Activated CD4-positive, alpha-beta T cell treated with anti-CD3 and anti-CD28 coated beads for 48 hours (primary cell): ENCODE results near the gene CTF1.
"Not testable (repeated sequence)": the region's sequence is repeated elsewhere in the genome, so short reads cannot be mapped to it uniquely, and the experiment has no call there.

Source experiments
- DNase-seq: peaks from one replicate; pipeline ENCODE4 v3.0.0-alpha.2; 2020

The CTF1 gene

DNA sequence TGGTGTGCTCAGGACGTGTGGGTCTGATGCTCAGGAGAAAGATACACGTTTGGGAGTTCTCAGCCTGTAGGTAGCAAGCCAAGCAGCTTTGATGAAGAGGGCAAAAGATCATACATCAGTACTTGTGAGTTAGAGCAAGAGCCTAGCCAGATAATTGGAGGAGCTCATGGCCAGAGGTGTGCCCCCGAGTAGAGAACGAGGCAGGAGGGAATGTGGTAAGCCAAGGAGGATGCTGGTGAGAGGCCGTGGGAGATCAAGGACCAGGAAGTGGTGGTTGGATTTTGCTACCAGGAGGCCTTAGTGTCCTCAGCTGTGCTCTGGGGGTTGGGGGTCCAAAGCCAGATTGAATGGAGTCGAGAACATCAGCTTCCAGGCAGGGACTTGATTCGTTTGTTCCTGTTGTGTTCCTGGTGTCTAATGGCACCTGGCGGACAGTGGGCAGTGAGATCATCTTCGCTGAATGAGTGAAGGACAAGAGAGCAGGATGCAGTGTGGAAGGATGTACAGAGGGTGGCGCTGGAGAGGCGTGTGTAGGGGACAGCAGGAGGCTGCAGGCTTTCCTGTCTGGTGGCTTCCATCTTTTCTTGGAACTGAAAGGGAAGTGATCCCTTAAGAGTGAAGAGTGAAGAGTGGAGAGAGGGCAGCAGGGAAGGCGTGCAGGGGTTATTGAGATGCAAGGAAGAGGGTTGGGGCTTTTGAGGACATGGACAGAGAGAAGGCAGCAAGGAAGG is 38.6 kb downstream of the CTF1 start:
- DNase-seq = peak; percentile 65

DNA sequence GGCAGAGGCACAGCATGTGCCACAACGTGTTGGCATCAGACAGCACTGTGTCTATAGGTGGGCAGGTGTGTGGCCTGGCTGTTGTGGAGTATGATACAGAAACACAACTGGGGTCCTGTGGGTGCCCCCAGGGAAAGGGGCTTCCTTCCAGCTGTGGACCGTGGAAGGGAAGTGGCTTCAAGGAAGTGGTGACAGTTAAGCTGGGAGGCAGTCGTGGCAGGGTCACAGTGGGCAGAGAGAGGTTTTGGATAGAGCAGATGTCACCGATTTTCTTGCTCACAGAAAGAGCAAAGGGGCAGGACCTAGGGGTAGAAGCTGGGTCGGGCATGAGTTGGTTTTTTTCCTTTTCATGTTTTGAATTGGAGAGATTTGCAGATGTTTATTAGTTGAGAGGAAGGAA is 41.3 kb downstream of the CTF1 start:
- no peak for DNase-seq

DNA sequence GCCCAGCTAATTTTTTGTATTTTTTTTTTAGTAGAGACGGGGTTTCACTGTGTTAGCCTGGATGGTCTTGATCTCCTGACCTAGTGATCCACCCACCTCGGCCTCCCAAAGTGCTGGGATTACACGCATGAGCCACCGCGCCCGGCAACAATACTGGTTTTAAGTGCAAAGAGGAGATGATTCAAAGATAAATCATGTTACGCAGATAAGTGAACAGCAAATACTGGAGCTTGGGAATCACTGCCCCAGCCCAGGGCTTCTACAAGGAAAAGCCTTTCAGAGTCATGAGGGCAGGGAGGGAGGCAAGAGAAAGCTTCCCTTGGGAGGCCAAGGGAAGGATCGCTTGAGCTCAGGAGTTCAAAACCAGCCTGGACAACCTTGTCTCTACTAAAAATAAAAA is 43.2 kb downstream of the CTF1 start:
- not testable (repeated sequence) for DNase-seq

DNA sequence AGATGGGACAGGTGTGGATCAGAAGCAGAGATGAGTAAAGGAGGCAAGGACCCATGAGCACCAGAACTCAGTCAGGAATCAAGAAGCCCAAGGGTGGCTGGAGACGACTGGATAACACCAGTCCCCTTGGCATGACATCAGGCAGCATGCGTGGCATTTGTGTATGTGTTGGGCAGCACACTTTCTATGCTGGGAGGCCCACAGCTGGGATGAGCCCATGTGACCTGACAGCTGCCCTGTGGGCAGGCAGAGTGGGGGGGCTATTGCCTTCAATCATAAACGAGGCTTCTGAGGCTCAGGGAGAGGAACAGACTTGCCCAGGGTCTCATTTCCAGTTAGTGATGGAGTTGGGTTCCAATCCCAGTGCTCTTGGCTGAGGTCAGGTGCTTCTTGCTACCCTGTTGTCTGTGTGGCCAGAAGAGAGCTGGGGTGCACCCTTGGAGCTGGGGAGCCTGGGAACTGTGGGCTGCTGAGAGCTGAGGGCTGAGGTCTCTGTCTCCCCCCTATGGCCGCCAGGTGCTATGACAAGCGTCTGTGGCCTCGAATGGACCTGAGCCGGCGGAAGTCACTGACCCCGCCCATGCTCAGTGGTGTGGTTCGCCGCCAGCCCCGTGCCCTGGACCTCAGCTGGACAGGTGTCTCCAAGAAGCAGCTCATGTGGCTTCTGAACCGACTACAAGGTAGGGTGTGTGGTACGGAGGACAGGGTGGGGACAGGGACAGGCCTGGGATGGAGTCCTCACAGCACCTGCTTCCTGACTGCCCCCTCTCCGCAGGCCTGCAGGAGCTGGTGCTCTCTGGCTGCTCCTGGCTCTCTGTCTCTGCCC is 45.4 kb downstream of the CTF1 start:
- DNase-seq = peak; percentile 78

DNA sequence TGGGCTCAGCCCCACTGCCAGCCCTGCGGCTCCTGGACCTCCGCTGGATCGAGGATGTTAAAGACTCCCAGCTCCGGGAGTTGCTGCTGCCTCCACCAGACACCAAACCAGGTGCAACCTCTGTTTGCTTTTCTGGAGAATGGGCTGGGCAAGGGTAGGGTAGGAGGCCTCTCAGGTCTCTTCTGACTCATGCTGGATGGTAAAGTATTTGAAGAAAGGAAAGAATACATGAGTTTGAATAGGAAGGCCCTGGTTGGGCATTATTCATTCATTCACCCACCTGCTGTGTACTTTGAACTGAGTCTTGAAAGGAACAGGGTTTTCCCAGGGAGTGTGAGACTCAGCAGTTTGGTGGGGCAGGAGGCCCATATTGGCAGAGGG is 46.0 kb downstream of the CTF1 start:
- DNase-seq = peak; percentile 20

DNA sequence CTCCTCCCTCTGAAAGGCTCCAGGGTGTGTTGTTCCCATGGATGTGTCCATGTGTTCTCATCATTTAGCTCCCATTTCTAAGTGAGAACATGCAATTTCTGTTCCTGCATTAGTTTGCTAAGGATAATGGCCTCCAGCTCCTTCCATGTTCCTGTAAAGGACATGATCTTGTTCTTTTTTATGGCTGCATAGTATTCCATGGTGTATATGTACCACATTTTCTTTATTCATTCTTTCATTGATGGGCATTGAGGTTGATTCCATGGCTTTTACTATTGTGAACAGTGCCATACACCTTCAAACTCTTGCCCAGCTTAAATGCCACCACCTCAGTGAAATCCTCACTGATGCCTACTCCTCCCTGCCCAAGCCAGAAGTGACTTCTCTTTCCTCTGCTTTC is 47.9 kb downstream of the CTF1 start:
- DNase-seq = no peak

DNA sequence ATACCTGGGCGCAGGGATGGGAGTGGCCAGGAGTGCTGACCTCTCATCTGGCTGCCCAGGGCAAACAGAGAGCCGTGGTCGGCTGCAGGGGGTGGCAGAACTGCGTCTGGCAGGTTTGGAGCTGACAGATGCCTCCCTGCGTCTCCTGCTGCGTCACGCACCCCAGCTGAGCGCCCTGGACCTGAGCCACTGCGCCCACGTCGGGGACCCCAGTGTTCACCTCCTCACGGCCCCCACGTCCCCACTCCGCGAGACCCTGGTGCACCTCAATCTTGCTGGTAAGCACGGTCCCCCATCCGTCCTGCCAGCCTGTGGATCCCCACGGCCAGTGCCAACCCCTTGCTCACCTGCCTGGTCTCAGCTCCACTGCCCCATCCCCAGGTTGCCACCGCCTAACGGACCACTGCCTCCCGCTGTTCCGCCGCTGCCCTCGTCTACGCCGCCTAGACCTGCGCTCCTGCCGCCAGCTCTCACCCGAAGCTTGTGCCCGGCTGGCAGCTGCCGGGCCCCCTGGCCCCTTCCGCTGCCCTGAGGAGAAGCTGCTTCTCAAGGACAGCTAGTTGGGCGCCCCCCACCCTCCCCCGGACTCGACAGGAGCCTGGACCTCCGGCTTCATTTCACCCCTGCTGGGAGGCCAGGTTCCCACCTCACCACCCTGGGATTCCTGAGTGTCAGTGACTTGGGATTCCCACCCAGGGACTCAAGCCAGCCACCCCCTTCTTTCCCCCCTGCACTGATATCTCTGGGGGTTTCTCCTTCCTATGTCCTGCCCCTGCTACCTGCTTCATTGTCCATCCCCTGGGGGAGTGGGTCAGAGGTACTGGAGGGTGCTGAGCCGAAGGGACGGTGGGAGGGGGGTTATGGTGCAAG is 50.5 kb downstream of the CTF1 start:
- DNase-seq = no peak

DNA sequence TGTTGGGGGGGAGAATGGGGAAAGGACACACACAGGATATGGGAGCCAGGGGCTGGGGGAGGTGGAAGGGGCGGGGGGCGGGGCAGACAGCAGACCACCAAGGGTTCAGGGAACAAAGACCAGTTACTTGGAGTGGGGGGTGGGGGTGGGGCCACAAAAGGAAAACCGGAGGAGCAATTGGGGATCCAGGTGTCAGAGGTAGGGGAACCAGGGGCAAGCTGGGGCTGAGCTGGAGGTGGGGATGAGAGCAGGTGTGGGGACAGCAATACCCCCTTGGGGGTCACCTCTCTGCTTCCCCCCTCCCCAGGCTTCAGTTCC is 51.1 kb downstream of the CTF1 start:
- no peak for DNase-seq

DNA sequence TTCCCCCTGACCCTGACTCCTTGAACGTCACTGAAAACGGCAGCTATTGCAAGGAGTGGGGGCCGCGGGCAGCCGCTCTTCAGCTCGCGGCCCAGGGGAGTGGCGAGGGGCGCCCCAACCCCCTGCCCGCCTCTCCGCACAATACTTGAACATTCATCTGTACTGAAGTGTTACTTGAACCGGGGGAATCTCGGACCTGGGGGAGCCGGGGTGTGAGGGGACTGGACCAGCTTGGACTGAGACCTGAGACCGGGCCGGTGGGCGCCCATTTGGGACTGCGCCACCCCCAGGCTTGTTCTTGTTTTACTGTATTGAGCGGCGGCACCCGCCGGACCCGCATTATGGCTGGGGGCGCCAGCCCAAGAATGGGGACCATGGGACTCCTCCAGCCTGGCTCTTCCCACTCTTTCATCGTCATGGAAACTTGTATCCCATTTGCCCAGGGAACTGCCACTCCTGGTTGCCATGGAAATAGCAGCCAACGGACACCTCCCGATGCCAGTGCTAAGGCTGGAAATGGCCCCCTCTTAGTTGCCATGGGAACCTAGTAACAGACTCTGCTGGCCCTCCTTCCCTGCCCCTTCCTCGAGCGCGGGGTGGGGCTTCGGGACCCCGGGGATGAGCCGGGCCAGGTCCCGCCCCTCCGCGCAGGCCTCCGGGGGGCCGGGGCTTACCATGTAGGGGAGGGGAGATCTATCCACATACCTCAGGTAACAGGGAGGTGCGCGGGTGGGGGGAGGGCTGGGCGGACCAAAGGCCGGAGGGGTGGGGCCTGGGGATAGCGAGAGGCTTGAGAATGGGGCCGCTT is 51.6 kb downstream of the CTF1 start:
- peak; percentile 25 for DNase-seq

DNA sequence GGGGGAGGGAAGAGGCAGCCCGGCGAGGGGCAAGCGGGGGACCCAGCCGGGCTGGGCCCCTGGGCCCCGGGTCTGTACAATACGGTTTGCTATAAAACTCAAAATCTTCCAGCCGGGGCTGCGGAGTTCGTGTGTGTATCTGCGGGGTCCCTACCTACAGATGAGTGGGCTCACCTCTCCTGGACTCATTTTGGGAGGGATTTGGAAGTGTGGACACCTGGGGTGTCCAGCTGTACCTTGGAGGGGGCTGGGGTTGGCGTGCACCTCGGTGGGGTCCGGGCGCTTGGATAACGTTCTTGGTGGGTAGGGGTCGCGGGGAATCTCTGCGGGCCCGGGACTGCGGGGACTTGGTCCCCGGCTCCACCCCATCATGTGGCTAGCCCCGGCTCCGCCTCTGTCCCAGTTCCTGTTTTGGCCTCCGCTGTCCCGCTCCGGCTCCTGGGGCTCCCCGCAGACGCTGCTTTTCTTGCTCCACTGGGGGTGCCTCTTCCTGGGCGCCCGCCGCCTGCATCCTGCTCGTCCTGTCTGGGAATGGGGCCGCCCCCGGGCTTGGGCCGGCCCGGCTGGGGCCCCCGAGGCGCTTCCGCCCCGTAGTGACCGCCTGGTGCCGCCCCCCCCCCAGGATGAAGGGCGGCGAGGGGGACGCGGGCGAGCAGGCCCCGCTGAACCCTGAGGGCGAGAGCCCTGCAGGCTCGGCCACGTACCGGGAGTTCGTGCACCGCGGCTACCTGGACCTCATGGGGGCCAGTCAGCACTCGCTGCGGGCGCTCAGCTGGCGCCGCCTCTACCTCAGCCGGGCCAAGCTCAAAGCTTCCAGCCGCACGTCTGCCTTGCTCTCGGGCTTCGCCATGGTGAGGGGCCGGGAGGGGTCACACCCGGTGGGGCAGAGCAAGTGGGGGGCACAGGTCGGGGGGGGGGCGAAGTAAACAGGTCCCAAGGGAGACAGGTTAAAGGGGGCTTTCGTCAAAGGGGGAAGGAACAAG is 52.5 kb downstream of the CTF1 start, which contains the start of gene ORAI3:
Gene ORAI3 (plus strand): TSS at position 402 of the 983 bp plus-strand sequence. CDS start 222 bp downstream, at position 624.
- peak; percentile 58 for DNase-seq

DNA sequence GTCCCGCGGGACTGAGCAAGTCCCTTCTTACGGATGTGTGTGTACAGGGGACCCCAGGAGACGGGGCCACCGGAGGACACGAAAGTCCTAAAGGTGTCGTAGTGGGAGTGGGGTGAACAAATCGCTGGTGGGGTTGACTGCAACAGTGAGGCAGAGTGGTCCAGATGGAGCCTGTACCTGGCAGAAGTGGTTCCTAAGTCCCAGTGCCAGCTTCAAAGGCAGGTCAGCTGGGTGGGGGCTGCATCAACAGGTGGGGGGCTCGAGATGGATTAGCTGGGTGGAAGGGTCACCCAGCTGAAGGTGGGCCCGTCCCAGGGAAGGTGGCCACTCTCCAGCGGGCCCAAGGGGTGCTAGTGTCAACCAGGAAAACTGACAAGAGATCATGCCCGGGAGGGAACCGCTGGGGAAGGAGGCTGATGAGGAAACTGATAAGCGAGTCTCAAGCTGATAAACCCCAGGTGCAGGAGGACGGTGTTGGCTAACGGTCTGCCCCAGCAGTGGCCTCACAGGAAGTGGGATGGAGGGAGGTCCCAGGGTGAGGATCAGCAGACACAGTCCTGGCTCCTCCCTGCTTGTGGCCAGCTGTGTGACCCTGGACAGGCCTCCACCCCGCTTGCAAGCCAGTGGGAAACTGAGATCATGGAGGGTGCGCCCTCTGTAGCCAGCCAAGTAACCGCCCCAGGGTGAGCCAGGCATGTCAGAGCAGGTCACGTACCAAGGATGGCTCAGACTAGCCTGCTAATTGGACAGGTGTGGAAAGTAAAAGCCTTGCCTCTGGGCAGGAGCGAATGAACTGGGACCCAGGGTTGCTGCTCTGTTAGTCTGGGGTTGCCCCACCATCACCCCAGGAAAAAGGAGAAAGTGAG is 53.5 kb downstream of the CTF1 start:
- DNase-seq = peak; percentile 66

DNA sequence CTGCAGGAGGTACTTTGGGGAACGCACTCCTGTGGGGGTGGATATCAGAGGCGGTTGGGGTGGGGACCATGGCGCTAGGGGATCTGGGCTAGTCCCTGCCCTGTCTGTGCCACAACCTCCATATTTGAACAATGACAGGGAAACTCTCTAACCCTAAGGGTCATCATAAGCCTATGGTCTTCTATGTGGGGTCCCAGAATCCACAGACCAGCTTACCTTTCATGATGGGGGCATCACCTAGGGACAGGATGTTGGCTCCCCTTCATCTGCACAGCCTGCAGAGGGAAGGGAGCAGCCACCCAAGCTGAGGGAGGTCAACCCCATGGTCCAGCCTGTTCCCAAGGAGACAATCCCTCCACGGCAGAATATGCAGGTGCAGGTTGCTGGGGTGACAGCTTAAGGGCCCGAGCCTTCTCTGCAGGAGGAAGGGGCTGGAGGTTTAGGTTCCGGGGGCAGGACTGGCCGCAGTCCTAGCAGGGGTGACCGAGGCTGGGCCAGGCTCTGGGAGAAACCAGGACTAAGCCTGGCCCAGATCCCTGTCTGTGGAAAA is 54.2 kb downstream of the CTF1 start:
- DNase-seq = no peak

DNA sequence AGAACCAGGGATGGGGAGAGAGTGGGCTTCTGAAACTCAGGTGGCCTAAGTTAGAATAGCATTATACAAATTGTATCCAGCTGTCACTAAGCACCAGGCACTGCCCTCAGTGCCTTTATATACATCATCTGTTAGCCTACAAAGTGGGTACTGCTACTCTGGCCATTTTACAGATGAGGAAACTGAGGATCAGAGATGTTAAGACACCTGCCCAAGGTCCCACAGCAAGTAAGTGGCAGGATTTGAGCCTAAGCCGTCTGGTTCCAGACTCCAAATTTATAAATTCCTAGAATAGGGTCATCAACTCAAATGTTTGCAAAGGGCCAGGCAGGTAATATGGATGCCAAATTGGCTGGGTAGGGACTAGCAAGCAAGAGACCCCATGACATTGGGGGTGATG is 54.8 kb downstream of the CTF1 start:
- no peak for DNase-seq

DNA sequence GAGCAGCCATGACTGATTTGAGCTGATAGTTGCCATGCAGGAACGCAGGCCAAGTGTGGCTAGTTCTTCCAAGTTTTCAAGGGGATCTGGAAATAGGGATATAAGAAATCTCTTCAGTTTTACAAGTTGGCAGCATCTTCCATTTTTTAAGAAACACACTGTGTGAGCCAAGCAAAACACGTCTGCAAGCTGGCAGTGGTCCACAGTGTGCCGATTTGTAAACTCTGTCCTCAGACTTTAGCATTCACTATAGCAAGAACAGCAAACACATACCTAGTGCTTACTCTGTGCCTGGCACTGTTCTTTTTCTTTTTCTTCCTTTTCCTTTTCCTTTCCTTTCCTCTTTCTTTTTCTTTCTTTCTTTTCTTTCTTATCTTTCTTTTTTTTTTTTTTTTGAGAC is 55.3 kb downstream of the CTF1 start:
- no peak for DNase-seq

DNA sequence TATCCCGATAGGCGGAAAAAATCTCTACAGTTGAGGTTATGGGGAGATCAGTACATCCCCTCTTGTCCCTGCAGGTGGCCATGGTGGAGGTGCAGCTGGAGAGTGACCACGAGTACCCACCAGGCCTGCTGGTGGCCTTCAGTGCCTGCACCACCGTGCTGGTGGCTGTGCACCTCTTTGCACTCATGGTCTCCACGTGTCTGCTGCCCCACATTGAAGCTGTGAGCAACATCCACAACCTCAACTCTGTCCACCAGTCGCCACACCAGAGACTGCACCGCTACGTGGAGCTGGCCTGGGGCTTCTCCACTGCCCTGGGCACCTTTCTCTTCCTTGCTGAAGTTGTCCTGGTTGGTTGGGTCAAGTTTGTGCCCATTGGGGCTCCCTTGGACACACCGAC is 56.7 kb downstream of the CTF1 start:
- no peak for DNase-seq
